HG03103 (cell line): ENCODE results near the gene FOXN1.

Experiments
- ATAC-seq: cut with Tn5 transposase; IDR thresholded peaks from one replicate; pipeline ENCODE4 v1.9.1; 2021; ENCODE audit warnings: low read depth; ENCODE audit not compliant: unreplicated experiment

FOXN1 gene

GRCh38 chr17:28545141-28545503 lies 39.0 kb downstream of the FOXN1 start:
- ATAC-seq: no peak

GRCh38 chr17:28545787-28546415 lies 39.8 kb downstream of the FOXN1 start:
- ATAC-seq: no peak

- ATAC-seq: no peak
Measured at GRCh38 chr17:28547096-28547622, 41.0 kb downstream of the FOXN1 start.

- ATAC-seq: no peak
Measured at GRCh38 chr17:28547623-28548416, 41.7 kb downstream of the FOXN1 start.

GRCh38 chr17:28548417-28549130 lies 42.4 kb downstream of the FOXN1 start:
- ATAC-seq: no peak

GRCh38 chr17:28549236-28550132 lies 43.3 kb downstream of the FOXN1 start:
- ATAC-seq: no peak

- no peak for ATAC-seq
Measured at GRCh38 chr17:28550858-28551257, 44.7 kb downstream of the FOXN1 start.

- ATAC-seq: no peak
Measured at GRCh38 chr17:28551421-28552175, 45.5 kb downstream of the FOXN1 start.

GRCh38 chr17:28552176-28552999 lies 46.2 kb downstream of the FOXN1 start, which contains the start of gene UNC119:
Gene UNC119, minus strand, starts transcription at chr17:28552624. Its CDS starts 67 bp downstream, at chr17:28552557.
- ATAC-seq: no peak

GRCh38 chr17:28553000-28553505 lies 46.9 kb downstream of the FOXN1 start:
- no peak for ATAC-seq

GRCh38 chr17:28554565-28554964 lies 48.4 kb downstream of the FOXN1 start:
- no peak for ATAC-seq

- no peak for ATAC-seq
Measured at GRCh38 chr17:28555022-28555421, 48.9 kb downstream of the FOXN1 start.

- ATAC-seq: no peak
Measured at GRCh38 chr17:28563475-28563874, 57.3 kb downstream of the FOXN1 start.

GRCh38 chr17:28567604-28568003 lies 61.5 kb downstream of the FOXN1 start:
- no peak for ATAC-seq

GRCh38 chr17:28569446-28569845 lies 63.3 kb downstream of the FOXN1 start:
- no peak for ATAC-seq

- ATAC-seq: peak; percentile 18
Measured at GRCh38 chr17:28570716-28571360, 64.7 kb downstream of the FOXN1 start.

GRCh38 chr17:28571361-28572122 lies 65.4 kb downstream of the FOXN1 start, which contains the start of gene PIGS:
Gene PIGS, minus strand, starts transcription at chr17:28571524. Its CDS starts 28 bp downstream, at chr17:28571496.
- peak; percentile 78 for ATAC-seq
